Ishikawa (cell line): Measurements from ENCODE around the gene RAD51B.

Experiments used
- CEBPB ChIP-seq: IDR thresholded peaks from 2 replicates; pipeline ENCODE4 v1.6.1; 2012
- CREB1 ChIP-seq: IDR thresholded peaks from 2 replicates; pipeline ENCODE4 v1.6.1; 2012; ENCODE audit warnings: low read depth
- EGR1 ChIP-seq: IDR thresholded peaks from 2 replicates; pipeline ENCODE4 v1.6.1; 2012
- EP300 ChIP-seq: IDR thresholded peaks from 2 replicates; pipeline ENCODE4 v1.6.1; 2012; ENCODE audit warnings: borderline replicate concordance
- FOXM1 ChIP-seq: IDR thresholded peaks from 2 replicates; pipeline ENCODE4 v1.6.1; 2012; ENCODE audit warnings: low read depth, borderline replicate concordance
- MAX ChIP-seq: IDR thresholded peaks from 2 replicates; pipeline ENCODE4 v1.6.1; 2012
- NFIC ChIP-seq: IDR thresholded peaks from 2 replicates; pipeline ENCODE4 v1.6.1; 2012
- RAD21 ChIP-seq: IDR thresholded peaks from 2 replicates; pipeline ENCODE4 v1.6.1; 2012; ENCODE audit warnings: low read depth
- REST ChIP-seq: IDR thresholded peaks from 2 replicates; pipeline ENCODE4 v1.6.1; 2012; ENCODE audit warnings: low read depth, mild to moderate bottlenecking
- TAF1 ChIP-seq: IDR thresholded peaks from 2 replicates; pipeline ENCODE4 v1.6.1; 2012; ENCODE audit warnings: low read depth, mild to moderate bottlenecking
- TCF12 ChIP-seq: IDR thresholded peaks from 2 replicates; pipeline ENCODE4 v1.6.1; 2012; ENCODE audit warnings: low read depth
- TEAD4 ChIP-seq: IDR thresholded peaks from 2 replicates; pipeline ENCODE4 v1.6.1; 2012
- YY1 ChIP-seq: IDR thresholded peaks from 2 replicates; pipeline ENCODE4 v1.6.1; 2012; ENCODE audit warnings: low read depth
- ZBTB7A ChIP-seq: IDR thresholded peaks from 2 replicates; pipeline ENCODE4 v1.6.1; 2012; ENCODE audit warnings: low read depth

GRCh38 chr14:67970923-67971322 lies 151.3 kb downstream of the RAD51B start:
- no peak for TF ChIP-seq YY1
- no peak for TF ChIP-seq REST
- TF ChIP-seq NFIC, result no peak
- no peak for TF ChIP-seq EGR1
- TF ChIP-seq TAF1, result no peak
- no peak for TF ChIP-seq CEBPB
- TF ChIP-seq MAX, result no peak
- TF ChIP-seq FOXM1, result no peak
- TF ChIP-seq TCF12, result no peak
- TF ChIP-seq CREB1, result no peak
- no peak for TF ChIP-seq RAD21
- no peak for TF ChIP-seq EP300
- no peak for TF ChIP-seq TEAD4
- no peak for TF ChIP-seq ZBTB7A
